Upper lobe of left lung (tissue), 4 donors: ENCODE results near the gene ZNF605.
"Not testable (repeated sequence)": the region's sequence is repeated elsewhere in the genome, so short reads cannot be mapped to it uniquely, and the experiment has no call there.

Source experiments
- CTCF ChIP-seq, 6 experiments: fragments of 450-650 bp in 4 of 6; fragments of 200-600 bp in 2 of 6; sonication (generic) in 2 of 6; IDR thresholded peaks; one replicate each; pipeline ENCODE4 v1.5.1; 2016 to 2019; ENCODE audit warnings: antibody characterized with exemption in 6 of 6
- EP300 ChIP-seq, 4 donors: sonication (generic); formaldehyde crosslinking; IDR thresholded peaks; one replicate each; pipeline ENCODE4 v1.5.1; 2017; ENCODE audit warnings: antibody characterized with exemption in 4 of 4, control low read depth in 2 of 4
- POLR2A ChIP-seq, 4 donors: fragments of 450-650 bp; IDR thresholded peaks; one replicate each; pipeline ENCODE4 v1.5.1; 2016 to 2017; ENCODE audit warnings: antibody characterized with exemption in 4 of 4, mild to moderate bottlenecking in 2 of 4
- POLR2AphosphoS5 ChIP-seq, 2 donors: sonication (generic); formaldehyde crosslinking; IDR thresholded peaks; one replicate each; pipeline ENCODE4 v1.5.1; 2017; ENCODE audit warnings: antibody characterized with exemption in 2 of 2

GRCh38 chr12:132963947-132964346 is 7.8 kb upstream of the ZNF605 start:
- peak in 2 of 6 experiments; percentile 17 to 24 for TF ChIP-seq CTCF (IDR thresholded peaks at IDR 0.05)
- TF ChIP-seq EP300, POLR2A, POLR2AphosphoS5 (IDR thresholded peaks at IDR 0.05): not testable (repeated sequence)
